GM21515 (cell line): ENCODE results near the gene HIVEP1.

ENCODE experiments used
- ATAC-seq: cut with Tn5 transposase; IDR thresholded peaks from one replicate; pipeline ENCODE4 v1.9.1; 2021; ENCODE audit not compliant: unreplicated experiment

HIVEP1 gene

GRCh38 chr6:12182676-12183075 lies 170.6 kb downstream of the HIVEP1 start:
- no peak for ATAC-seq

DNA sequence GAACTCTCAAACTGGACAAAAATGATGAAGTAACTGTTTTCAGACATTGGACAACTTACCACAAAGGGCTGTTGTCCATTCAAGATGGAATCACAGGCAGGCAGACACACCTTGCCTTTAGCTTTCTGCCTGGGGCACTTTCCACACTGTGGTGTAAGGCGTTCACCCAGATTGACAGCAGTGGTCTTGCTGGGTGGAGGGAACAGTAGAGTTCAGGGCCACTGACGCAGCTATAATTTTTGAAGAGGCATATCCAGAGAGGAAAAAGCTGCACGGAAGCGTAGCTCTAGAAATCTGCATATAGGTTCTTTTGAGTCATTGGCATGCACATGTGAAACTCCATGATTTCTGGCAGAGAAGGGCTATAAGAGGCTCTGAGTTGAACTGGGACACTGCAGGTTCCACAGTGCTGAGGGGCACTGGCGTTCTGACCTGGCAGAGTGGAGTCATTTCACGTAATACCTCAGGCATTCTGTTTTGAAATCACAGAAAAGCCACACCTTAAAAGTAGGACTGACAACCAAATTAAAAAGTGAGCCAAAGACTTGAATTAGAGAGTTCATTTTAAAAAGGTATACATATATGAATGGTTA lies 173.1 kb downstream of the HIVEP1 start:
- no peak for ATAC-seq

DNA sequence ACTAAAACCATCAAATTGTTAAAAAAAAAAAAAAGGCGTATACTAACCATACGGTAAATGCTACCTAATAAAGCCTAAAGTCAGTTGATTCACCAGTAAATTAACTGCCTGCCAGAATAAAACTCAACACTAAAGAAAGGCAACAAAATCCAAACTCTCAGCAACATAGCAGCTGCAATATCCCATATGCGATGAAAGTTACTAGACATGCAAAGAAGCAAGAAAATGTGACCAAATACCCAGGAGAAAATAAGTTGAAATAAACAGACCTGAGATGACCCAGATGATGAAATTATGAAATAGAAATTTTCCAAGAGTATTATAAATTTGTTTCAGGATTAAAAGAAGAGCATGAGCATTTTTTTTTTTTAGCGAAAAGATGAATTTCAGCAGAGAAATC lies 174.4 kb downstream of the HIVEP1 start:
- no peak for ATAC-seq

DNA sequence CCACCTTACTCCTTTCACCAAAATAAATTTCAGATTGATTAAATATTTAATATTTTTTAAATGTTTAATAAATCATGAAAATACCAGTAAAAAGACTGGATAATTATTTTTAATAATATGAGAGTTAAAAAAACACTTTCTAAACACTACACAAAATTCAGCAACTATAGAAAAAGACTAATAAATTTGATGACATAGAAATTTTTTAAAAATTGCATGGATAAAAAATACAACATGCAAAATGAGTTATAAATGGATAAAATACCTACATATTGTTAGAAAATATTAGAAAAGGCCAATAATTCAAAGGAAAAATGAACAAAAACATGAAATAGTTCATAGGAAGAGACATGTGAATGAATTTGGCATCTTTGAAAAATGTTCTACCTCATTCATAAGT lies 177.0 kb downstream of the HIVEP1 start:
- no peak for ATAC-seq

DNA sequence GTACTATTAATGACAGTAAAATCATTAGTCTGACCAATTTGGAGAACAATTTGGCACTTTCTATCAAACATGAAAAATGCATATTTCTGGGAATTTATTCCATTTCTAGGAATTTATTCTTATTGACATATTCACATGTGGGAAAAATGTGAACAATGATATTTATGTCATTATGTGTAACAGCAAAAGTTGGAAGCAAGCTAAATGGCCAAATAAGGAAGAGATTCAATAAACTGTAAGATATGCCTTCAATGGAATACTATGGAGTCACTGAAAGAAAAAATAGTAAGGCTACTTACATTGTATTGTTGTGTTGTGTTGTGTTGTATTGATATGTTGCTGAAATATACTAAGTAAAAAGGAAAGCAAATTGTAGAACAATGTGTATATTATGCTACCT lies 177.5 kb downstream of the HIVEP1 start:
- ATAC-seq = no peak

DNA sequence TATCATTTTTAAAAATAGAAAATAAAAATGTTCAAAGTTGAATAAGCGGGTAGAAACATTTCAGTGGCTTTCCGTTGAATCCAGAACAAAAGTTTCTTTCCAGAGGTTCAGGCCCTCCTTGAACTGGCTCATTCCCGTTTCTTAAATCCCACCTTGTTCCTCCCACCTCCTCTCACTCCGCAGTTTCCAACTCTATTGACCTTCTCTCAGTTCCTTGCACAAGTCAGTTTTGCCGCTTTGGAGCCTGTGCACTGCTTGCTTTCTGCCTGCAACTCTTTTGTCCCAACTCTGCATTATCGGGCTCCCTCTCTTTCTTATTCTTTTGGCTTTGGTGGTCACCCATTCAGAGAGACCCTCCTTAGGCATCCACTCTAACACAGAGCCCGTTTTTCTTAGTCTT lies 178.1 kb downstream of the HIVEP1 start:
- ATAC-seq = no peak

DNA sequence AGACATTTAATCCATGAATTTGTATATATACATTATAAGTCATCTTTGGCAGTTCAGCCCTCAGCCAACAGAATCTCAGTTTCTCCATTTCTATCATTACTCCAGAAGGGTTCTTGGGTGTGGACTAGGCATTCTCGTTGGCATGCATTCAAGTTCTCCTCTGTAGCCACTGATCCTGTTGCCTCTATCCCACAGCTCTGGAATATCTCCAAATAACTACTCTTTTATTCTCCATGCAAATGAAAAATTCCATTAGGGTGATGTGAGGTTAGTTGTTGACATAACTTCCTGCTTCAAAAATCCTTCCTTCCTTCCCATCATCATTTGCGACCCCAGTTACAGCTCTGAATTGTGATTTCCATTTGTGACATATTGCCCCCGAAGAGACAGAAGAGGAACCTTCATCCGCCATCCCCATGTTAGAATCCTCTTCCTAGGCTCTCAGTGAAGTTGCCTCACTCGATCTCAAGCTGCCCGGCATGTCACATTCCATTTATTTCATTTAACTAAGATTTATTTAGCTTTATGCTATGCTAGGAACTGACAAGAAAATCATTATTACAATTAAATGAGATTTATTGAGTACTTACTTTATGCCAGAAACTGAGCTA lies 184.3 kb downstream of the HIVEP1 start:
- no peak for ATAC-seq

DNA sequence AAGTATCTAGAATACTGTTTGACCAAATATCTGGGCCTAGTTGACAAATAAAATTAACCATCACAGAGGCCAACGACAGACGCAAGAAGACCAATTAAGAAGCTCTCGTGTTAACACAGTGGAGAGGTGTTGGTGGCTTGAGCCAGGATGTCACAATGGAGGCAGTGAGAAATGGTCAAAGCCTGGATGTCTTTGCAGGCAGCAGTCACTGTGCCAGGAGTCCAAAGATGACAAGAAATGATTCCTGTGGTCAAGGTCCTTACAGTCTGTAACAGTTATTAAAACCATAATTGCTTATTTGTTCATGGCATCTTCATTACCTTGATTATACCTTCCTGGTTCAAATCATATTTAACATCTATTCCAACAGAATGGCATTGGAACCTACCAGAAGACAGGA lies 186.7 kb downstream of the HIVEP1 start:
- ATAC-seq = no peak

DNA sequence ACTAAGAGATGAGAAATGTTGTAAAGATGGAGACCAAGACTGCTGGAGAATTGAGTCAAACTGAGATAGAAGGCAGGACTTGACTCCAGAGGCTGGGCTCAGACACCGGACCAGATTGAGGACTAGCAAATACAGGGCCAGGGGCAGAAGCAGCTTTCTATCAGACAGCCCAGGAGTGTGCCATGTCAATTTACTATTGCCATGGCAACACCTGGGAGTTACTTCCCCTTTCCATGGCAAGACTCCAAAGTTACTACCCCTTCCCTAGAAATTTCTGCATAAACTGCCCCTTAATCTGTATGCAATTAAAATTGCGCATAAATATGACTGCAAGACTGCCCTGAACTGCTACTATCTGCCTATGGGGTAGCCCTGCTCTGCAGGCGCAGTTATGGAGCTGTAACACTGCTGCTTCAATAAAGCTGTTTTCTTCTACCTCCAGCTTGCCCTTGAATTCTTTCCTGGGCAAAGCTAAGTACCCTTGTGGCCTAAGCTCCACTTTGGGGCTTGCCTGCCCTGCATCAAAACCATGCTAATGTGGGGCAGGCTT lies 188.0 kb downstream of the HIVEP1 start:
- ATAC-seq = no peak

GRCh38 chr6:12200761-12201160 lies 188.6 kb downstream of the HIVEP1 start:
- no peak for ATAC-seq

GRCh38 chr6:12203001-12203400 lies 190.9 kb downstream of the HIVEP1 start:
- no peak for ATAC-seq

DNA sequence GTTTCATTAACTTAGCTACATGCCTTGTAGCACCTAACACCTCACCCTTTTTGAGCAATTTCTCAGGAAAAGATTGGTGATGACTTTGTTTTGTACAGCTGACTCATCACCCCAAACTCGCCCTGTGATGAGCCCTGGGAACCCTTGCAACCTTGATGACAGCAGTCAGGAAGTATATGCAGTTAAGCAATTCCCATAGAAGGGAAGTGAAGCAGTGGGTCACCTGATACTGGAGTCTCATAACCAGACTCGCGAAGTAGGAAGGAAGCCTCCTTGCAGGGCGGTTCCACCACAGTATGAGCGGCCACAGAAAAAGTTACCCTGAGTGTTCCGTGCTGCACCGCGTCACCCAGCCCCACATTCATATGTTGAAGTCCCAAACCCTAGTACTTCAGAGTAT lies 196.1 kb downstream of the HIVEP1 start:
- no peak for ATAC-seq

- no peak for ATAC-seq
Observed at GRCh38 chr6:12208673-12209072, 196.6 kb downstream of the HIVEP1 start.
